ENCODE results near the gene DHX15. TPM values are rescaled to one million over a fixed set of nuclear protein-coding genes. Genes with fewer than 3 reads are reported as not detected.

The DHX15 gene
- total and polyA plus RNA-seq, 8 donors: 32.8 to 74.6 (median 46.0) TPM

- WGBS, 2 donors: 71 to 79% methylated on average over 3 of the region's 3 CpGs
- no peak for FAIRE-seq
- no peaks in the 10 kb centered on the region for H3K4me1 ChIP-seq
- ATAC-seq: no peak
- intact Hi-C loops (cut with DNase I): no loop called here
- H3K36me3 ChIP-seq: no peaks in the 10 kb centered on the region
- no peak overlapping the region for H3K4me3 ChIP-seq
- no peaks in the 10 kb centered on the region for H3K9me3 ChIP-seq
- no peak overlapping the region for H3K27ac ChIP-seq
- TF ChIP-seq, protein P1, sequence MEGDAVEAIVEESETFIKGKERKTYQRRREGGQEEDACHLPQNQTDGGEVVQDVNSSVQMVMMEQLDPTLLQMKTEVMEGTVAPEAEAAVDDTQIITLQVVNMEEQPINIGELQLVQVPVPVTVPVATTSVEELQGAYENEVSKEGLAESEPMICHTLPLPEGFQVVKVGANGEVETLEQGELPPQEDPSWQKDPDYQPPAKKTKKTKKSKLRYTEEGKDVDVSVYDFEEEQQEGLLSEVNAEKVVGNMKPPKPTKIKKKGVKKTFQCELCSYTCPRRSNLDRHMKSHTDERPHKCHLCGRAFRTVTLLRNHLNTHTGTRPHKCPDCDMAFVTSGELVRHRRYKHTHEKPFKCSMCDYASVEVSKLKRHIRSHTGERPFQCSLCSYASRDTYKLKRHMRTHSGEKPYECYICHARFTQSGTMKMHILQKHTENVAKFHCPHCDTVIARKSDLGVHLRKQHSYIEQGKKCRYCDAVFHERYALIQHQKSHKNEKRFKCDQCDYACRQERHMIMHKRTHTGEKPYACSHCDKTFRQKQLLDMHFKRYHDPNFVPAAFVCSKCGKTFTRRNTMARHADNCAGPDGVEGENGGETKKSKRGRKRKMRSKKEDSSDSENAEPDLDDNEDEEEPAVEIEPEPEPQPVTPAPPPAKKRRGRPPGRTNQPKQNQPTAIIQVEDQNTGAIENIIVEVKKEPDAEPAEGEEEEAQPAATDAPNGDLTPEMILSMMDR (IDR thresholded peaks at IDR 0.05): no peak
- no peak for DNase-seq
- no peaks in the 10 kb centered on the region for H3K27me3 ChIP-seq
These were observed 37.9 kb upstream of the DHX15 start for GRCh38 chr4:24622146-24622834.

GRCh38 chr4:24615977-24616376 is 31.6 kb upstream of the DHX15 start:
- FAIRE-seq (no peak), ATAC-seq (no peak), DNase-seq (no peak)
- WGBS, 2 donors: 81 to 87% methylated on average over 2 of the region's 2 CpGs
- Histone ChIP-seq H3K4me1 (no peaks in the 10 kb centered on the region), H3K9me3 (no peaks in the 10 kb centered on the region), H3K27ac (no peak overlapping the region), H3K4me3 (no peak overlapping the region), H3K27me3 (no peaks in the 10 kb centered on the region), H3K36me3 (no peaks in the 10 kb centered on the region)
- intact Hi-C loops (cut with DNase I): no loop called here
- TF ChIP-seq, protein P1 (IDR thresholded peaks at IDR 0.05): no peak

DNA sequence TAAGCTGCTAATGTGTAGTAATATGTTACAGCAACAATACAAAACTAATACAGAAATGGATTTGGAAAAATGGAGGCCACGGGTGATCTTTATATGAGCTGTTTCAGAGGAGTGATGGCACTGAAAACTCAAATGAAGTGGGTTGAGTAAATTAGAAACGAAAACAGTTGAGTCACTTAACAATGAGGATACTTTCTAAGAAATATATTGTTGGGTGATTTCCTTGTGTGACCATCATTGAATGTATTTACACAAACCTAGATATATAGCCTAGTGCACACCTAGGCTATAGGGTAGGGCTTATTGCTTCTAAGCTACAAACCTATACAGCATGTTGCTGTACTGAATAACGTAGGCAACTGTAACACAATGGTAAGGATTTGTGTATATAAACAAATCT is 30.5 kb upstream of the DHX15 start:
- no peak for ATAC-seq
- Histone ChIP-seq H3K9me3 (no peaks in the 10 kb centered on the region), H3K4me3 (no peak overlapping the region), H3K27ac (no peak overlapping the region), H3K36me3 (no peaks in the 10 kb centered on the region), H3K27me3 (no peaks in the 10 kb centered on the region), H3K4me1 (no peaks in the 10 kb centered on the region)
- TF ChIP-seq, protein P1 (IDR thresholded peaks at IDR 0.05): no peak
- FAIRE-seq: no peak
- 66 to 78% methylated on average over 3 of the region's 3 CpGs for WGBS, 2 donors
- no peak for DNase-seq
- intact Hi-C loops (cut with DNase I): no loop called here

GRCh38 chr4:24613502-24613901 is 29.1 kb upstream of the DHX15 start:
- Histone ChIP-seq H3K9me3 (no peaks in the 10 kb centered on the region), H3K4me1 (no peaks in the 10 kb centered on the region), H3K27ac (no peak overlapping the region), H3K4me3 (no peak overlapping the region), H3K27me3 (no peaks in the 10 kb centered on the region), H3K36me3 (no peaks in the 10 kb centered on the region)
- TF ChIP-seq, protein P1 (IDR thresholded peaks at IDR 0.05): no peak
- FAIRE-seq: no peak
- ATAC-seq: no peak
- DNase-seq: no peak
- intact Hi-C loops (cut with DNase I): no loop called here
- 74 to 75% methylated on average over 3 of the region's 3 CpGs for WGBS, 2 donors

- TF ChIP-seq, protein P1 (IDR thresholded peaks at IDR 0.05): no peak
- ATAC-seq: peak in 1 of 4 donors; percentile 14
- Histone ChIP-seq H3K4me1 (no peaks in the 10 kb centered on the region), H3K27me3 (no peaks in the 10 kb centered on the region), H3K36me3 (no peaks in the 10 kb centered on the region), H3K4me3 (no peak overlapping the region), H3K27ac (no peak overlapping the region), H3K9me3 (no peaks in the 10 kb centered on the region)
- intact Hi-C loops (cut with DNase I): no loop called here
- 81 to 90% methylated on average over 11 of the region's 11 CpGs for WGBS, 2 donors
- no peak for DNase-seq
- no peak for FAIRE-seq
These were observed 27.2 kb upstream of the DHX15 start for GRCh38 chr4:24611575-24611974.

Data from pancreas (tissue), 10 donors.